HEK293 (cell line): Measurements from ENCODE around the gene FAAH.

Source experiments
- CTCF ChIP-seq: fragments of 450-650 bp; formaldehyde crosslinking; IDR thresholded peaks from 2 replicates; pipeline ENCODE4 v1.5.1; 2016; ENCODE audit warnings: missing biosample characterization, missing genetic modification characterization
- KLF10 ChIP-seq: fragments of 450-650 bp; IDR thresholded peaks from 2 replicates; pipeline ENCODE4 v1.5.1; 2018; ENCODE audit warnings: missing biosample characterization, mild to moderate bottlenecking, missing genetic modification characterization
- PATZ1 ChIP-seq: fragments of 450-650 bp; formaldehyde crosslinking; IDR thresholded peaks from 2 replicates; pipeline ENCODE4 v1.5.1; 2016; ENCODE audit warnings: missing biosample characterization, missing genetic modification characterization
- SALL2 ChIP-seq: fragments of 450-650 bp; formaldehyde crosslinking; IDR thresholded peaks from 2 replicates; pipeline ENCODE4 v1.5.0; 2017; ENCODE audit warnings: missing biosample characterization, mild to moderate bottlenecking, missing genetic modification characterization, borderline replicate concordance
- ZNF148 ChIP-seq: fragments of 450-650 bp; formaldehyde crosslinking; IDR thresholded peaks from 2 replicates; pipeline ENCODE4 v1.5.0; 2017; ENCODE audit warnings: missing biosample characterization, missing genetic modification characterization, borderline replicate concordance
- ZNF24 ChIP-seq: fragments of 450-650 bp; formaldehyde crosslinking; IDR thresholded peaks from 2 replicates; pipeline ENCODE4 v1.5.1; 2016; ENCODE audit warnings: missing biosample characterization, missing genetic modification characterization
- ZNF274 ChIP-seq, 2 experiments: fragments of 200-500 bp in 1 of 2; fragments of 450-650 bp in 1 of 2; sonication (Bioruptor generic) in 1 of 2; formaldehyde crosslinking in 1 of 2; IDR thresholded peaks; 2 replicates each; pipeline versions ENCODE4 v1.5.1 to v1.6.1; 2014 to 2016; ENCODE audit warnings: borderline replicate concordance in 1 of 2, inconsistent platforms in 1 of 2, low read length in 1 of 2, missing biosample characterization in 1 of 2, missing genetic modification characterization in 1 of 2
- ZNF324 ChIP-seq: fragments of 450-650 bp; formaldehyde crosslinking; IDR thresholded peaks from 2 replicates; pipeline ENCODE4 v1.5.1; 2016; ENCODE audit warnings: missing biosample characterization, missing genetic modification characterization
- ZNF362 ChIP-seq: fragments of 450-650 bp; formaldehyde crosslinking; IDR thresholded peaks from 2 replicates; pipeline ENCODE4 v1.5.1; 2016; ENCODE audit warnings: missing biosample characterization, missing genetic modification characterization
- ZNF37A ChIP-seq: fragments of 450-650 bp; IDR thresholded peaks from 2 replicates; pipeline ENCODE4 v1.5.1; 2018; ENCODE audit warnings: missing biosample characterization, missing genetic modification characterization
- ZNF473 ChIP-seq: fragments of 450-650 bp; formaldehyde crosslinking; IDR thresholded peaks from 2 replicates; pipeline ENCODE4 v1.5.1; 2017; ENCODE audit warnings: missing biosample characterization, missing genetic modification characterization
- ZNF624 ChIP-seq: fragments of 450-650 bp; formaldehyde crosslinking; IDR thresholded peaks from 2 replicates; pipeline ENCODE4 v1.5.1; 2017; ENCODE audit warnings: missing biosample characterization, missing genetic modification characterization
- ZNF704 ChIP-seq: fragments of 450-650 bp; formaldehyde crosslinking; IDR thresholded peaks from 2 replicates; pipeline ENCODE4 v1.5.1; 2016; ENCODE audit warnings: missing biosample characterization, missing genetic modification characterization

GRCh38 chr1:46458190-46458589, 64.1 kb downstream of the FAAH start:
- TF ChIP-seq ZNF324 (no peak), CTCF (tag by site-specific recombination) (no peak), ZNF473 (tag by site-specific recombination) (no peak), PATZ1 (tag by site-specific recombination) (no peak), ZNF624 (tag by site-specific recombination) (no peak), ZNF148 (tag by site-specific recombination) (no peak), ZNF704 (tag by site-specific recombination) (no peak), ZNF362 (tag by site-specific recombination) (no peak), ZNF24 (tag by site-specific recombination) (no peak), ZNF274 (IDR thresholded peaks at IDR 0.05; ENCODE audit: low read length) (no peak), ZNF274 (tag by site-specific recombination; IDR thresholded peaks at IDR 0.05; ENCODE audit: borderline replicate concordance) (no peak), ZNF37A (tag by site-specific recombination) (no peak), KLF10 (tag by site-specific recombination) (no peak), SALL2 (tag by site-specific recombination) (no peak)
